WERI-Rb-1 (cell line): ENCODE measurements around the gene A3GALT2.

Experiments used
- DNase-seq: peaks from one replicate; pipeline ENCODE4 v3.0.0-alpha.2; 2020
- H3K27ac ChIP-seq: fragments of 250-450 bp; sonication (Bioruptor Pico); 2 replicates; pipeline ENCODE4 v1.5.1; 2020; ENCODE audit warnings: mild to moderate bottlenecking, moderate library complexity
- H3K27me3 ChIP-seq: fragments of 250-450 bp; sonication (Bioruptor Pico); 2 replicates; pipeline ENCODE4 v1.5.1; 2021; ENCODE audit warnings: mild to moderate bottlenecking, low read depth, moderate library complexity; ENCODE audit not compliant: insufficient read depth, severe bottlenecking
- H3K36me3 ChIP-seq: fragments of 250-450 bp; sonication (Bioruptor Pico); 2 replicates; pipeline ENCODE4 v1.5.1; 2020; ENCODE audit warnings: mild to moderate bottlenecking, moderate library complexity
- H3K4me3 ChIP-seq: 2 replicates; pipeline ENCODE4 v1.5.1; 2011; ENCODE audit warnings: low read depth, mild to moderate bottlenecking, control low read depth, low read length
- H3K9me3 ChIP-seq: fragments of 250-450 bp; sonication (Bioruptor Pico); 2 replicates; pipeline ENCODE4 v1.5.1; 2021; ENCODE audit warnings: mild to moderate bottlenecking, moderate library complexity; ENCODE audit not compliant: severe bottlenecking
- TF ChIP-seq, protein P1 (sequence below): IDR thresholded peaks from 2 replicates; pipeline ENCODE4 v1.5.1; 2011; ENCODE audit warnings: low read depth, mild to moderate bottlenecking, control low read depth, inconsistent platforms, low read length

The A3GALT2 gene

GRCh38 chr1:33358114-33358794, 37.4 kb upstream of the A3GALT2 start:
- H3K4me3 ChIP-seq = peak overlapping the region; percentile 11; the same call in 1 of the 2 replicates
- H3K36me3 ChIP-seq = peaks cover 8% of the 10 kb centered on the region
- TF ChIP-seq, protein P1, sequence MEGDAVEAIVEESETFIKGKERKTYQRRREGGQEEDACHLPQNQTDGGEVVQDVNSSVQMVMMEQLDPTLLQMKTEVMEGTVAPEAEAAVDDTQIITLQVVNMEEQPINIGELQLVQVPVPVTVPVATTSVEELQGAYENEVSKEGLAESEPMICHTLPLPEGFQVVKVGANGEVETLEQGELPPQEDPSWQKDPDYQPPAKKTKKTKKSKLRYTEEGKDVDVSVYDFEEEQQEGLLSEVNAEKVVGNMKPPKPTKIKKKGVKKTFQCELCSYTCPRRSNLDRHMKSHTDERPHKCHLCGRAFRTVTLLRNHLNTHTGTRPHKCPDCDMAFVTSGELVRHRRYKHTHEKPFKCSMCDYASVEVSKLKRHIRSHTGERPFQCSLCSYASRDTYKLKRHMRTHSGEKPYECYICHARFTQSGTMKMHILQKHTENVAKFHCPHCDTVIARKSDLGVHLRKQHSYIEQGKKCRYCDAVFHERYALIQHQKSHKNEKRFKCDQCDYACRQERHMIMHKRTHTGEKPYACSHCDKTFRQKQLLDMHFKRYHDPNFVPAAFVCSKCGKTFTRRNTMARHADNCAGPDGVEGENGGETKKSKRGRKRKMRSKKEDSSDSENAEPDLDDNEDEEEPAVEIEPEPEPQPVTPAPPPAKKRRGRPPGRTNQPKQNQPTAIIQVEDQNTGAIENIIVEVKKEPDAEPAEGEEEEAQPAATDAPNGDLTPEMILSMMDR = no peak
- DNase-seq = peak; percentile 43
- H3K27ac ChIP-seq = peak overlapping the region; percentile 94
- H3K27me3 ChIP-seq = no peaks in the 10 kb centered on the region
- H3K9me3 ChIP-seq = no peaks in the 10 kb centered on the region

GRCh38 chr1:33357099-33357498, 36.2 kb upstream of the A3GALT2 start:
- TF ChIP-seq, protein P1 = no peak
- peak overlapping the region; percentile 94 for H3K27ac ChIP-seq
- no peaks in the 10 kb centered on the region for H3K27me3 ChIP-seq
- H3K4me3 ChIP-seq = no peak overlapping the region
- peaks cover 14% of the 10 kb centered on the region for H3K36me3 ChIP-seq
- no peak for DNase-seq
- H3K9me3 ChIP-seq = no peaks in the 10 kb centered on the region

DNA sequence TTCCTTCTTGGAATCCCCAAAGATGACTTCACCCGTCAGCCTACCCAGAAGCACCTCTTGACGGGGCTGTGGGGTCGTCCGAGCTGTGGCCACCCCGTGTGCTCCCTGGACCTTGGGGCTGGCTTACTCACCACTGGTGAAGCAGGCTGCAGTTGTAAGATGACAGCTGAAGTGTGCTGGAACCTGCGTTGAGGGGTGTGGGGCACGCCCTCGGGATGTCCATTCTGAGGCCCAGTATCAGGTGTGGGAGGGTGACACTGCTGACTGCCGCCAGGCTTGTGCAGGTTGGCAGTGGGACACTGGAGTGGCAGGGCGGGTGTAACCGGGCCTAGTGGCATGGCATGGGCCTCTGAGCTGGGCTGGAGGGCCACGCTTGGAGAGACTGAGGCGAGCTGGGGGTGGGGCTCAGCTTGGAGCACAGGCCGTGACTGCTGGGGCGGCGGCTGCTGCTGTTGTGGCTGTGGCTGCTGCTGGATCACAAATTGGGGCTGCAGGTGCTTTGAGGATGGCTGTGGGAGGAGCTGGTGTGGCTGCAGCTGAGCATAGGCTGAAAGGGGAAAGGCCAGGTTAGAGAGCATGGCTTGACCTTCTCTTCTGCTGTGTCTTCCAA, 33.9 kb upstream of the A3GALT2 start:
- H3K9me3 ChIP-seq = peaks cover 2% of the 10 kb centered on the region
- H3K4me3 ChIP-seq = no peak overlapping the region
- peaks cover 17% of the 10 kb centered on the region for H3K36me3 ChIP-seq
- no peaks in the 10 kb centered on the region for H3K27me3 ChIP-seq
- DNase-seq = no peak
- TF ChIP-seq, protein P1 = no peak
- H3K27ac ChIP-seq = no peak overlapping the region

GRCh38 chr1:33353531-33353930, 32.6 kb upstream of the A3GALT2 start:
- Histone ChIP-seq H3K27me3 (no peaks in the 10 kb centered on the region), H3K27ac (no peak overlapping the region), H3K9me3 (peaks cover 2% of the 10 kb centered on the region), H3K36me3 (peaks cover 25% of the 10 kb centered on the region), H3K4me3 (no peak overlapping the region)
- TF ChIP-seq, protein P1 = no peak
- no peak for DNase-seq

GRCh38 chr1:33351281-33351660, 30.4 kb upstream of the A3GALT2 start:
- no peak for DNase-seq
- H3K27me3 ChIP-seq = no peaks in the 10 kb centered on the region
- H3K9me3 ChIP-seq = peaks cover 2% of the 10 kb centered on the region
- H3K27ac ChIP-seq = peak overlapping the region; percentile 99; the same call in 1 of the 2 replicates
- TF ChIP-seq, protein P1 = no peak
- H3K36me3 ChIP-seq = peaks cover 48% of the 10 kb centered on the region
- peak overlapping the region; percentile 71 for H3K4me3 ChIP-seq
